ENCODE data around the gene AHNAK.

AHNAK gene

GRCh38 chr11:62409831-62410230 lies 136.8 kb downstream of the AHNAK start:
- DNase-seq (ENCODE audit: low read depth in 2 of 2): no peak

- DNase-seq (ENCODE audit: low read depth in 2 of 2): no peak
Measured at GRCh38 chr11:62406034-62406433, 140.6 kb downstream of the AHNAK start.

GRCh38 chr11:62404901-62405300 lies 141.7 kb downstream of the AHNAK start:
- DNase-seq (ENCODE audit: low read depth in 2 of 2): no peak

- no peak for DNase-seq (ENCODE audit: low read depth in 2 of 2)
Measured at GRCh38 chr11:62404435-62404834, 142.2 kb downstream of the AHNAK start.

- no peak for DNase-seq (ENCODE audit: low read depth in 2 of 2)
Measured at GRCh38 chr11:62402960-62403730, 143.5 kb downstream of the AHNAK start.

GRCh38 chr11:62402226-62402959 lies 144.2 kb downstream of the AHNAK start:
- peak; percentile 26 to 39 for DNase-seq (ENCODE audit: low read depth in 2 of 2)

- DNase-seq (ENCODE audit: low read depth in 2 of 2): no peak
Measured at GRCh38 chr11:62401811-62402210, 144.8 kb downstream of the AHNAK start.

GRCh38 chr11:62401356-62401755 lies 145.2 kb downstream of the AHNAK start:
- DNase-seq (ENCODE audit: low read depth in 2 of 2): no peak

- no peak for DNase-seq (ENCODE audit: low read depth in 2 of 2)
Measured at GRCh38 chr11:62400760-62401159, 145.8 kb downstream of the AHNAK start.

- DNase-seq (ENCODE audit: low read depth in 2 of 2): no peak
Measured at GRCh38 chr11:62400281-62400680, 146.3 kb downstream of the AHNAK start.

GRCh38 chr11:62399878-62400266 lies 146.7 kb downstream of the AHNAK start:
- DNase-seq (ENCODE audit: low read depth in 2 of 2): no peak

- DNase-seq (ENCODE audit: low read depth in 2 of 2): no peak
Measured at GRCh38 chr11:62399172-62399877, 147.3 kb downstream of the AHNAK start.

- DNase-seq (ENCODE audit: low read depth in 2 of 2): no peak
Measured at GRCh38 chr11:62398011-62398994, 148.3 kb downstream of the AHNAK start.

GRCh38 chr11:62395885-62396551 lies 150.6 kb downstream of the AHNAK start:
- no peak for DNase-seq (ENCODE audit: low read depth in 2 of 2)

- DNase-seq (ENCODE audit: low read depth in 2 of 2): no peak
Measured at GRCh38 chr11:62394825-62395538, 151.6 kb downstream of the AHNAK start.

GRCh38 chr11:62393735-62394134 lies 152.9 kb downstream of the AHNAK start:
- DNase-seq (ENCODE audit: low read depth in 2 of 2): no peak

- DNase-seq (ENCODE audit: low read depth in 2 of 2): no peak
Measured at GRCh38 chr11:62393061-62393611, 153.5 kb downstream of the AHNAK start.

- DNase-seq (ENCODE audit: low read depth in 2 of 2): no peak
Measured at GRCh38 chr11:62392506-62392905, 154.1 kb downstream of the AHNAK start.

- DNase-seq (ENCODE audit: low read depth in 2 of 2): no peak
Measured at GRCh38 chr11:62391642-62392425, 154.8 kb downstream of the AHNAK start.
